Tibial artery (tissue), 4 donors: Measurements from ENCODE around the gene AMH.

Experiments used
- DNase-seq, 2 donors: peaks; one replicate each; pipeline ENCODE4 v3.0.0-alpha.2; 2019
- H3K27ac ChIP-seq, 2 donors: fragments of 200-600 bp; sonication (generic) in 1 of 2; 1 replicate in 1 of 2; 2 replicates in 1 of 2; pipeline ENCODE4 v1.5.1; 2018 to 2019; ENCODE audit warnings: mild to moderate bottlenecking in 1 of 2
- H3K27me3 ChIP-seq, 2 donors: fragments of 200-600 bp; sonication (generic) in 1 of 2; one replicate each; pipeline versions ENCODE4 v1.5.1 to v1.6.0; 2016 to 2019
- H3K36me3 ChIP-seq, 3 donors: fragments of 200-600 bp; sonication (generic) in 2 of 3; one replicate each; pipeline ENCODE4 v1.5.1; 2016 to 2019; ENCODE audit warnings: mild to moderate bottlenecking in 2 of 3
- H3K4me1 ChIP-seq, 4 donors: fragments of 200-600 bp; sonication (generic) in 2 of 4; 1 replicate in 3 of 4; 2 replicates in 1 of 4; pipeline ENCODE4 v1.5.1; 2016 to 2019
- H3K4me3 ChIP-seq, 2 donors: fragments of 200-600 bp; sonication (generic) in 1 of 2; 1 replicate in 1 of 2; 2 replicates in 1 of 2; pipeline ENCODE4 v1.5.1; 2018 to 2019; ENCODE audit warnings: mild to moderate bottlenecking in 2 of 2
- H3K9me3 ChIP-seq, 3 donors: fragments of 200-600 bp; sonication (generic) in 1 of 3; one replicate each; pipeline ENCODE4 v1.5.1; 2016 to 2019
- CTCF ChIP-seq, 2 experiments: fragments of 200-600 bp in 1 of 2; fragments of 450-650 bp in 1 of 2; IDR thresholded peaks; one replicate each; pipeline ENCODE4 v1.5.1; 2017 to 2019; ENCODE audit warnings: antibody characterized with exemption in 2 of 2, mild to moderate bottlenecking in 1 of 2, moderate library complexity in 1 of 2
- intact Hi-C: fragments of 100-400 bp; cut with DNase I; formaldehyde crosslinking; loops from one replicate; pipeline ENCODE4 v1.15.0; 2023; ENCODE audit warnings: low total_unique reads

Gene AMH

GRCh38 chr19:2239173-2239572, 9.9 kb upstream of the AMH start:
- Histone ChIP-seq H3K27ac (peak overlapping the region in 1 of 2 donors; percentile 68), H3K36me3 (peaks cover 9 to 20% (median 11%) of the 10 kb centered on the region in 3 donors), H3K4me3 (no peak overlapping the region), H3K9me3 (no peaks in the 10 kb centered on the region), H3K4me1 (peaks cover 0 to 80% (median 64%) of the 10 kb centered on the region in 4 donors), H3K27me3 (no peaks in the 10 kb centered on the region)
- no peak for TF ChIP-seq CTCF (IDR thresholded peaks at IDR 0.05)
- DNase-seq, result no peak
- intact Hi-C loops, result loop anchor here (5.0 kb wide), 3 partner anchors 33 to 153 kb away; no protein-coding TSS in a partner anchor

DNA sequence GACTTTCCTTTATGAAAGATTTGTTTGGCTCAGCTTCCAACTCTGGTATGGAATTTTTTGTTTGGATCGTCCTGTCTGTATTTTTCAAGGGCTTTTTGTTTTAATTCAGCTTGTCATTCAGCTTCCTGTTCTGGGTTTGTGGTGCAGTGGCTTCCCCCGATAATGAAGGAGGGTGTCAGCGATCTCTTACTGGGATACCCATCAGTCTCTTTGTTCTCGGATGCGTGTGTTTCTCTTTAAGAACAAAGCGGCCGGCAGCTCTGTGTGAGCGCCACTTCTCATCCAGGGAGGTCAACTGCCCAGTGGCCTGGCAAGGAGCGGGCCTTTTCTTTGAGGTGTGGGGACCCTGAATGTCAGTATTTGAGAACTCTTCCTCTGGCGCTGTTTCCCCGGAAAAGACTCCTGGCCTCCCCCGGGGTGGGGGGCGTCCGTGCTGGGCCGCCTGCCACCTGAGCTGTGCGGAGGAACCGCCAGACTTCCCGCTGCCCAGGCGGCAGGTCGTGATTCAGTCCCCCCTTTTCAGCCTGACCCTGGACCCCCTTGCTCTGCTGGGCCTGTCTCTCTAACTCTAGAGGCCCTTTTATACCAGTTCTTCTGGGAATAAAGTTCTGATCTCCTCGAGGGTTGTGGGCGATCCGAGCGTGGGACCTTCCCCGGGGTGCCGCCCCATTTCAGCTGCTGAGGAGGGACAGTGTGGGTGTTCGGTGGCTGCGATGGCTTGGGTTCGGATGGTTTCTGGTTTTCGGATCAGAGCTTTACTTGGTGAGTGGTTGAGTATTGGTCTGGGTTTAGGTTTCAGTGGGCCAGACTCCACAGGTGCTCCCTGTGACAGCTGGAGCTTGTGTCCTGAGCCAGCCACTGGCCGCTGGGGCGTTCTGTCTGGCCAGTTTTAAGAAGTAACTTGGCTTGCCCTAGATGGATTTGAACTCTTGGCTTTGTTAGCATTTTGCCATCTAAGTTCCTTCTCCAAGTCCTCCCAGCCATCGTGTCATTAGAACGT, 9.1 kb upstream of the AMH start:
- H3K27me3 ChIP-seq, result peaks cover 0 to 3% of the 10 kb centered on the region in 2 donors
- intact Hi-C loops, result loop anchor here (5.0 kb wide), 3 partner anchors 32 to 152 kb away; no protein-coding TSS in a partner anchor
- peaks cover 0 to 71% (median 55%) of the 10 kb centered on the region in 4 donors for H3K4me1 ChIP-seq
- H3K4me3 ChIP-seq, result peak overlapping the region; percentile 37 to 48
- no peak for DNase-seq
- no peak for TF ChIP-seq CTCF (IDR thresholded peaks at IDR 0.05)
- no peaks in the 10 kb centered on the region for H3K9me3 ChIP-seq
- peaks cover 18 to 24% (median 20%) of the 10 kb centered on the region in 3 donors for H3K36me3 ChIP-seq
- H3K27ac ChIP-seq, result peak overlapping the region; percentile 48 to 68

GRCh38 chr19:2240881-2241760, 8.0 kb upstream of the AMH start:
- TF ChIP-seq CTCF (IDR thresholded peaks at IDR 0.05), result no peak
- H3K9me3 ChIP-seq, result no peaks in the 10 kb centered on the region
- intact Hi-C loops, result no loop called here
- DNase-seq, result no peak
- H3K4me1 ChIP-seq, result peaks cover 0 to 65% (median 51%) of the 10 kb centered on the region in 4 donors
- H3K4me3 ChIP-seq, result peak overlapping the region in 1 of 2 donors; percentile 48
- H3K36me3 ChIP-seq, result peaks cover 29 to 34% (median 31%) of the 10 kb centered on the region in 3 donors
- H3K27ac ChIP-seq, result peak overlapping the region in 1 of 2 donors; percentile 68
- H3K27me3 ChIP-seq, result peaks cover 0 to 13% of the 10 kb centered on the region in 2 donors

GRCh38 chr19:2242092-2242537, 7.0 kb upstream of the AMH start:
- Histone ChIP-seq H3K4me1 (peaks cover 0 to 64% (median 51%) of the 10 kb centered on the region in 4 donors), H3K27me3 (peaks cover 0 to 21% of the 10 kb centered on the region in 2 donors), H3K4me3 (no peak overlapping the region), H3K9me3 (no peaks in the 10 kb centered on the region), H3K36me3 (peaks cover 39 to 44% (median 41%) of the 10 kb centered on the region in 3 donors), H3K27ac (no peak overlapping the region)
- intact Hi-C loops, result no loop called here
- DNase-seq, result no peak
- TF ChIP-seq CTCF (IDR thresholded peaks at IDR 0.05), result no peak

GRCh38 chr19:2242816-2243215, 6.3 kb upstream of the AMH start:
- Histone ChIP-seq H3K36me3 (peaks cover 46 to 51% (median 48%) of the 10 kb centered on the region in 3 donors), H3K27me3 (peaks cover 0 to 21% of the 10 kb centered on the region in 2 donors), H3K4me1 (peaks cover 0 to 57% (median 44%) of the 10 kb centered on the region in 4 donors), H3K9me3 (no peaks in the 10 kb centered on the region), H3K4me3 (no peak overlapping the region), H3K27ac (no peak overlapping the region)
- TF ChIP-seq CTCF (IDR thresholded peaks at IDR 0.05), result no peak
- intact Hi-C loops, result no loop called here
- no peak for DNase-seq
